Body of pancreas (tissue), 4 donors: ENCODE data around the gene NES. TPM values are rescaled to one million over a fixed set of nuclear protein-coding genes. Genes with fewer than 3 reads are reported as not detected.

ENCODE experiments used
- ATAC-seq: fragments of 150-250 bp; one replicate; pipeline ENCODE4 v1.9.1; 2016
- DNase-seq, 4 donors: peaks; one replicate each; pipeline ENCODE4 v3.0.0-alpha.2; 2019
- H3K27ac ChIP-seq, 4 donors: fragments of 200-600 bp; sonication (generic); 1 replicate in 3 of 4; 2 replicates in 1 of 4; pipeline versions ENCODE4 v1.5.1 to v1.6.1; 2016 to 2019; ENCODE audit warnings: mild to moderate bottlenecking in 1 of 4, mixed read lengths in 1 of 4, moderate library complexity in 1 of 4
- H3K27me3 ChIP-seq, 2 donors: fragments of 200-600 bp; sonication (generic); one replicate each; pipeline ENCODE4 v1.6.0; 2016; ENCODE audit warnings: mild to moderate bottlenecking in 1 of 2
- H3K36me3 ChIP-seq, 2 donors: fragments of 200-600 bp; sonication (generic); replicated peaks in 1 of 2; 2 replicates each; pipeline ENCODE4 v1.5.1; 2016; ENCODE audit warnings: low read depth in 2 of 2; ENCODE audit not compliant: insufficient read depth in 1 of 2
- H3K4me1 ChIP-seq: fragments of 200-600 bp; sonication (generic); one replicate; pipeline ENCODE4 v1.6.0; 2016
- H3K4me3 ChIP-seq, 2 donors: fragments of 200-600 bp; sonication (generic); 1 replicate in 1 of 2; 2 replicates in 1 of 2; pipeline ENCODE4 v1.5.1; 2016 to 2019
- H3K9me3 ChIP-seq, 3 donors: fragments of 200-600 bp; sonication (generic); 1 replicate in 2 of 3; 2 replicates in 1 of 3; pipeline ENCODE4 v1.5.1; 2016
- CTCF ChIP-seq, 7 experiments: fragments of 450-650 bp in 4 of 7; fragments of 200-600 bp in 3 of 7; sonication (generic) in 3 of 7; IDR thresholded peaks; one replicate each; pipeline ENCODE4 v1.5.1; 2016 to 2019; ENCODE audit warnings: antibody characterized with exemption in 7 of 7
- POLR2A ChIP-seq, 3 donors: fragments of 450-650 bp; IDR thresholded peaks; one replicate each; pipeline ENCODE4 v1.6.1; 2016; ENCODE audit warnings: antibody characterized with exemption in 3 of 3, mild to moderate bottlenecking in 2 of 3
- WGBS, 2 donors: methylation state at CpG; one replicate each; pipeline ENCODE4 v1.1.5; 2017; 5-methylcytosine and 5-hydroxymethylcytosine counted together
- intact Hi-C: fragments of 100-400 bp; cut with DNase I; formaldehyde crosslinking; loops from one replicate; pipeline ENCODE4 v1.15.1; 2023
- total RNA-seq, 2 donors: library from RNA; depleted of rRNA; stranded (reverse); fragments of >200 nt; gene quantifications; one replicate each; pipeline ENCODE4 v1.1.0, GENCODE V29; 2016

Gene NES
- total RNA-seq, 2 donors from 2014 or later = 4.2 to 12.2 TPM

DNA sequence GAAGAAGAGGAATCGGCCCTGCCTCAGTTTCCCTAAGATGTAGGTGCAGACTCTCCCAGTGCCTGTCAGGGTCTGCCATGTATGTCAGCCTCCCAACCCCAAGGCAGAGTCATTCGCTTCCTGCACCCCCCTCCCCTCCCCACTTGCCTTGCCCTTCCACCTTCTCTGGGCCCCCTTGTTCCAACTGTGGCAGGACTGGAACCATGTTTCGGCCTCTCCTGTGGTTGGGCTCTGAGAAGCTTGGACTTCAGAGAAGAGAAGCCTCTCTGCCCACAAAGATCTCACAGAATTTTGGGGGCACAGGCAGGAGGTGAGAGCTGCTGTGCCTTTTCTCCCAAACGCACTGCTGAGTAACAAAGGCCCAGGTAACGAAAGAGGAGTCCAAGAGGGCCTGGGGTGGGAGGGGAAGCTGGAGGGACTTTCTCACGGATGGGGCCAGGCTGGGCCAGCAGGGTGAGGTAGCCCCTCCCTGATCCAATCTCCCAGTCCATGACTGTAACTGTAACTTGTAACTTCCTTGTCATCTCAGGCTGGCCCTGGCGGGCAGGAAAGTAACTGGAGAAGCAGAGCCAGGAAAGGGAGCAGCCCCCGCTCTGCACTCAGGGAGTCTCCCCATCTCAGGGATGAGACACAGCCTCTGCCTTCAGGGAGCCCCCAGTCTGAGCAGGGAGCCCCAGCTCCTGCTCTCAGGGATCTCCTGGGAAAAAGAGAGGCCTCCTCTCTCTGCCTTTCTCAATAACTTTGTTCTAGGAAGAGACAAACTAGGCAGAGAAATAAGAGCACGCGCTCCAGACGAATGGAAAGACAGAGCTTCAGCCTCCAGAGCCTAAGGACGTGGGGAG is 16.9 kb upstream of the NES start:
- DNase-seq = peak in 1 of 4 donors; percentile 24
- H3K27me3 ChIP-seq = no peaks in the 10 kb centered on the region
- H3K9me3 ChIP-seq = no peaks in the 10 kb centered on the region
- intact Hi-C loops = loop anchor here (10.0 kb wide), 1 partner anchor 191 kb away; no protein-coding TSS in a partner anchor
- no peak overlapping the region for H3K4me3 ChIP-seq
- H3K36me3 ChIP-seq = no peaks in the 10 kb centered on the region
- 75 to 85% methylated on average over 9 to 12 of the region's 12 CpGs for WGBS, 2 donors
- TF ChIP-seq CTCF (IDR thresholded peaks at IDR 0.05) (no peak), POLR2A (IDR thresholded peaks at IDR 0.05) (no peak)
- H3K27ac ChIP-seq = no peak overlapping the region
- no peak for ATAC-seq
- H3K4me1 ChIP-seq = peaks cover 30% of the 10 kb centered on the region

DNA sequence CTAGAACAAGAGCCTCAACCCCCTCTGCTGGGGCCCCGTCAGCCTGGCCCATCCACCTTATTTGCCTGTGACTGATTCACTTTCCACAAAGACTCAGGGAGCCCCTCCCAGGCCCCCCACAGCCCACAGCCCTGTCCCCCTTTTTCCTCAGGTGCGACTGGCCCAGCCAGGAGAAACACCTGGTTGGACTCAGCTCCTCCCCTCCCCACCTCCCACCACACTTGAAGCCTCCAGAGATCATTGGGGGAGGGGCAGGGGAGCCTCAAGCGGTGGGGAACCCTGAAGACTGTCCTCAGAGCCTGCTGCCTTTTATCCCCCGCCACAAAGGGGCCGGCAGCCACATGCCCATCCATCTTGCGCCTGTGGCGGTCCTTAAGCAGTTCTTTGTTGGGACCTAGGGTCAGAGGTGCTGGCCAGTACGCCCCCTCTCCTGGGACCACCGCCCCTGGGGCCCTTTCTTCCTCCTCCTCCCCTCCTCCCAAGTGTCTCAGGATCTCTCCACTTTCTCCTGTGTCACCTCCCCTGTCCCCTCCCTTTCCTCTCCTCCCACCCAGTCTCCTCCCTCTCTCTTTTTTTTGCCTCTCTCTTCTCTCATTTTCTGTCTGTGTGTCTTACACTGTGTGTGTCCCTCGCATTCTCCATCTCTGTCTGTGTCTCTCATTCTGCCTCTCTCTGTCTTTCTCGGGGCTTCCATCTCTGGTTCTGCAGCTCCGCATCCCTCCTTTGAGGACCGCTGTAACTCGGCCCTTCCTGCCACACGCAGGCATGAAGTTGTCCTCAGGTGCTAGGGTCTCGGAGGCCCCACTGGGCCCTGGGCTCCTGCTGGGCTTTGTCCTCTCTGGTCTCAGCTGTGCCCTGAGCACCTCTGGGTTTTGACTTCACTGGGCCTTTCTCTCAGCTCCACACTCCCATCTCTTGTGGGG is 16.0 kb upstream of the NES start:
- peaks cover 30% of the 10 kb centered on the region for H3K4me1 ChIP-seq
- peak; percentile 75 for ATAC-seq
- H3K27me3 ChIP-seq = no peaks in the 10 kb centered on the region
- no peak for TF ChIP-seq POLR2A (IDR thresholded peaks at IDR 0.05)
- TF ChIP-seq CTCF (IDR thresholded peaks at IDR 0.05) = no peak
- H3K9me3 ChIP-seq = no peaks in the 10 kb centered on the region
- intact Hi-C loops = loop anchor here (10.0 kb wide), 1 partner anchor 192 kb away; no protein-coding TSS in a partner anchor
- H3K27ac ChIP-seq = peak overlapping the region in 1 of 4 donors; percentile 6
- H3K36me3 ChIP-seq = no peaks in the 10 kb centered on the region
- H3K4me3 ChIP-seq = no peak overlapping the region
- peak; percentile 67 to 84 (median 84) for DNase-seq
- 44 to 62% methylated on average over 13 to 15 of the region's 16 CpGs for WGBS, 2 donors

DNA sequence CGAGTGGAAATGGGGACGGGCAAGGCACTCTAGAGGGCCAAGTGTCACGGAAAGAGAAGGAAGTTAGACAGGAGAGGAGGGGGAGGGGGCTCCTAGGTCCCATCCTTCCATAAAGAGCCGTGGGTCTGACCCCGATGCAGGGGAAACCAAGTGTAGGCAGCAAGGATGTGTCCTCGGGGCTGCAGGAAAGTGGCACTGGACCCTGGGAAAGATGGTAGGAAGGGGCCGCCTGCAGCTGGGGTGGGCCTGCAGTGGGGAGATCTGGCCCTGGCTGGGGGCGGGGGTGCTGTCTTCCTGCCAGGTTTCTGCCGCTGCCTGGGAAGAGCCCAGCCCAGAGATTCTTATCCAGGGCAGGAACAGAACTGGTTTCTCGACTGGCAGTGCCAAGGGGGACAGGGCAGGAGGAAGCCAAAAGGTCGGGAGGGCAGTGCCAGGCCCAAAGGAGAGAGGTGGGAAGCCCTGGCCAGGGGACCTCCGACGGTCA is 15.3 kb upstream of the NES start:
- DNase-seq = peak in 2 of 4 donors; percentile 62 to 69
- intact Hi-C loops = loop anchor here (10.0 kb wide), 1 partner anchor 192 kb away; no protein-coding TSS in a partner anchor
- H3K4me3 ChIP-seq = no peak overlapping the region
- no peaks in the 10 kb centered on the region for H3K27me3 ChIP-seq
- TF ChIP-seq CTCF (IDR thresholded peaks at IDR 0.05) = no peak
- no peak for TF ChIP-seq POLR2A (IDR thresholded peaks at IDR 0.05)
- no peaks in the 10 kb centered on the region for H3K9me3 ChIP-seq
- H3K27ac ChIP-seq = peak overlapping the region in 1 of 4 donors; percentile 6
- ATAC-seq = peak; percentile 45
- 15 to 16% methylated on average over 12 to 13 of the region's 13 CpGs for WGBS, 2 donors
- no peaks in the 10 kb centered on the region for H3K36me3 ChIP-seq
- peaks cover 30% of the 10 kb centered on the region for H3K4me1 ChIP-seq

GRCh38 chr1:156691665-156692440 is 14.6 kb upstream of the NES start:
- H3K4me1 ChIP-seq = peaks cover 30% of the 10 kb centered on the region
- 56 to 66% methylated on average over 19 of the region's 20 CpGs for WGBS, 2 donors
- H3K9me3 ChIP-seq = no peaks in the 10 kb centered on the region
- intact Hi-C loops = loop anchor here (10.0 kb wide), 1 partner anchor 193 kb away; no protein-coding TSS in a partner anchor
- H3K27me3 ChIP-seq = no peaks in the 10 kb centered on the region
- ATAC-seq (no peak), DNase-seq (no peak)
- peak overlapping the region in 1 of 4 donors; percentile 6 for H3K27ac ChIP-seq
- no peaks in the 10 kb centered on the region for H3K36me3 ChIP-seq
- TF ChIP-seq CTCF (IDR thresholded peaks at IDR 0.05) (no peak), POLR2A (IDR thresholded peaks at IDR 0.05) (no peak)
- no peak overlapping the region for H3K4me3 ChIP-seq
